ENCODE data around the gene CDC25C. TPM values are rescaled to one million over a fixed set of nuclear protein-coding genes. Genes with fewer than 3 reads are reported as not detected.

The CDC25C gene
- total and polyA plus RNA-seq, 2 of the 4 experiments (the other 2 are of a cell fraction): 7.3 to 8.2 TPM

DNA sequence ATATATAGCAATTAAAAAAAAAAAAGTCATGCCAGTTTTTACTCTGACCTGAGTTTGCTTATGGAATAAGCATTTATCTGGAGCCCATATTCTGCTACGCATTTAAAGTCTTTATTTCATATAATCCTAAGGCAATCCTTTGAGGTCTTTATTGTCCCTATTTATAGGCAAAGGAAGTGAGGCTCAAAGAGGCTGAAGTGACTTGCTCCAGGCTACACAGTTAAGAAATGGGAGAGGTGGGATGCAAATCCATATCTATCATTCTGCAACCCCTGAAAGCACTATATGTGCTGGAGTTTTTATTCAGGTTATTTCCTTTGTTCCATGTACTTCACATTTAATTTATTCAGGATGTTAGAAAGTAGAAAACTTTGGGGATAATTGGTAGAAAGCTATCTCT, 33.0 kb upstream of the CDC25C start:
- no TSS peak for BruUV-seq (replicated peaks)
- no peak for ATAC-seq (ENCODE audit: low read depth)
- no peaks in the 10 kb centered on the region for H3K27me3 ChIP-seq (ENCODE audit: control insufficient read depth, insufficient read depth, low read length)
- no peak overlapping the region for H4K5ac ChIP-seq (ENCODE audit: low read depth, low read length)
- peaks cover 7% of the 10 kb centered on the region; the same call in 1 of the 2 replicates for H3K9me1 ChIP-seq (ENCODE audit: insufficient read depth, low read length)
- CTCF ChIA-PET: no interaction called here
- no peak overlapping the region for H2AK9ac ChIP-seq (replicated peaks; ENCODE audit: low read depth, low read length, poor library complexity)
- no peaks in the 10 kb centered on the region for H3K9me3 ChIP-seq (ENCODE audit: control insufficient read depth, insufficient read depth, low read length)
- H3K79me1 ChIP-seq (ENCODE audit: low read depth in 1 of 2, low read length in 2 of 2): peaks cover 19 to 42% of the 10 kb centered on the region in 2 experiments
- POLR2A ChIA-PET (ENCODE audit: unreplicated experiment): no interaction called here
- no peak overlapping the region for H2BK15ac ChIP-seq (ENCODE audit: low read depth, low read length)
- no peak overlapping the region for H3K18ac ChIP-seq (ENCODE audit: low read depth, low read length)
- no peak overlapping the region for H2AK5ac ChIP-seq (ENCODE audit: low read depth, low read length)
- H2BK5ac ChIP-seq (ENCODE audit: low read depth, low read length, poor library complexity, severe bottlenecking): no peak overlapping the region
- H4K91ac ChIP-seq (ENCODE audit: insufficient read depth, low read depth, low read length): no peak overlapping the region
- H4K8ac ChIP-seq (ENCODE audit: low read depth in 2 of 2, low read length in 2 of 2): no peak overlapping the region
- H3K14ac ChIP-seq (replicated peaks; ENCODE audit: low read depth, low read length): no peak overlapping the region
- no peak overlapping the region for H3K4ac ChIP-seq (ENCODE audit: low read depth, low read length)
- dilution Hi-C loops (cut with HindIII; ENCODE audit: low sequenced_read_pairs, unreplicated experiment) (no loop called here), in situ Hi-C loops (cut with MboI; ENCODE audit: low sequenced_read_pairs) (no loop called here), intact Hi-C loops (cut with micrococcal nuclease) (no loop called here)
- H3K4me3 ChIP-seq (ENCODE audit: insufficient read depth, low read depth, low read length): no peak overlapping the region
- H3K36me3 ChIP-seq (ENCODE audit: control insufficient read depth, insufficient read depth, low read length): no peaks in the 10 kb centered on the region
- H2AFZ ChIP-seq (replicated peaks; ENCODE audit: low read length, poor library complexity): no peak overlapping the region
- peaks cover 49% of the 10 kb centered on the region for H4K20me1 ChIP-seq (ENCODE audit: insufficient read depth, low read length)
- no CpG with 5 or more reads among the region's 1 CpG for WGBS, 2 experiments (ENCODE audit: extremely low coverage in 2 of 2, insufficient read length in 1 of 2)
- H3K4me2 ChIP-seq (ENCODE audit: low read depth, low read length): no peak overlapping the region
- no peak overlapping the region for H2BK20ac ChIP-seq (ENCODE audit: low read depth, low read length)
- 0 out of 2 replicates have a peak, but pooled peaks cover 2% of the 10 kb centered on the region for H3K4me1 ChIP-seq (ENCODE audit: control insufficient read depth, insufficient read depth, low read length)
- TF ChIP-seq SMC3 (IDR thresholded peaks at IDR 0.05; ENCODE audit: low read depth, low read length): no peak
- TF ChIP-seq FOS (IDR thresholded peaks at IDR 0.05; ENCODE audit: low read depth, low read length): no peak
- no peak for TF ChIP-seq RCOR1 (IDR thresholded peaks at IDR 0.05; ENCODE audit: insufficient replicate concordance, low read length)
- TF ChIP-seq, protein P1, sequence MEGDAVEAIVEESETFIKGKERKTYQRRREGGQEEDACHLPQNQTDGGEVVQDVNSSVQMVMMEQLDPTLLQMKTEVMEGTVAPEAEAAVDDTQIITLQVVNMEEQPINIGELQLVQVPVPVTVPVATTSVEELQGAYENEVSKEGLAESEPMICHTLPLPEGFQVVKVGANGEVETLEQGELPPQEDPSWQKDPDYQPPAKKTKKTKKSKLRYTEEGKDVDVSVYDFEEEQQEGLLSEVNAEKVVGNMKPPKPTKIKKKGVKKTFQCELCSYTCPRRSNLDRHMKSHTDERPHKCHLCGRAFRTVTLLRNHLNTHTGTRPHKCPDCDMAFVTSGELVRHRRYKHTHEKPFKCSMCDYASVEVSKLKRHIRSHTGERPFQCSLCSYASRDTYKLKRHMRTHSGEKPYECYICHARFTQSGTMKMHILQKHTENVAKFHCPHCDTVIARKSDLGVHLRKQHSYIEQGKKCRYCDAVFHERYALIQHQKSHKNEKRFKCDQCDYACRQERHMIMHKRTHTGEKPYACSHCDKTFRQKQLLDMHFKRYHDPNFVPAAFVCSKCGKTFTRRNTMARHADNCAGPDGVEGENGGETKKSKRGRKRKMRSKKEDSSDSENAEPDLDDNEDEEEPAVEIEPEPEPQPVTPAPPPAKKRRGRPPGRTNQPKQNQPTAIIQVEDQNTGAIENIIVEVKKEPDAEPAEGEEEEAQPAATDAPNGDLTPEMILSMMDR (conservative IDR thresholded peaks at IDR 0.05; ENCODE audit: low read depth, low read length): no peak
- no peak for TF ChIP-seq POLR2A (IDR thresholded peaks at IDR 0.05; ENCODE audit: low read depth, low read length)
- TF ChIP-seq MAZ (IDR thresholded peaks at IDR 0.05; ENCODE audit: borderline replicate concordance, low read depth, low read length): no peak
- TF ChIP-seq, protein P2, sequence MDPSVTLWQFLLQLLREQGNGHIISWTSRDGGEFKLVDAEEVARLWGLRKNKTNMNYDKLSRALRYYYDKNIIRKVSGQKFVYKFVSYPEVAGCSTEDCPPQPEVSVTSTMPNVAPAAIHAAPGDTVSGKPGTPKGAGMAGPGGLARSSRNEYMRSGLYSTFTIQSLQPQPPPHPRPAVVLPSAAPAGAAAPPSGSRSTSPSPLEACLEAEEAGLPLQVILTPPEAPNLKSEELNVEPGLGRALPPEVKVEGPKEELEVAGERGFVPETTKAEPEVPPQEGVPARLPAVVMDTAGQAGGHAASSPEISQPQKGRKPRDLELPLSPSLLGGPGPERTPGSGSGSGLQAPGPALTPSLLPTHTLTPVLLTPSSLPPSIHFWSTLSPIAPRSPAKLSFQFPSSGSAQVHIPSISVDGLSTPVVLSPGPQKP (IDR thresholded peaks at IDR 0.05; ENCODE audit: borderline replicate concordance, low read depth, low read length): no peak
- no peak for TF ChIP-seq RAD21 (IDR thresholded peaks at IDR 0.05; ENCODE audit: low read length)
- TF ChIP-seq CHD1 (IDR thresholded peaks at IDR 0.05; ENCODE audit: low read depth, low read length): no peak
- TF ChIP-seq, protein P3, sequence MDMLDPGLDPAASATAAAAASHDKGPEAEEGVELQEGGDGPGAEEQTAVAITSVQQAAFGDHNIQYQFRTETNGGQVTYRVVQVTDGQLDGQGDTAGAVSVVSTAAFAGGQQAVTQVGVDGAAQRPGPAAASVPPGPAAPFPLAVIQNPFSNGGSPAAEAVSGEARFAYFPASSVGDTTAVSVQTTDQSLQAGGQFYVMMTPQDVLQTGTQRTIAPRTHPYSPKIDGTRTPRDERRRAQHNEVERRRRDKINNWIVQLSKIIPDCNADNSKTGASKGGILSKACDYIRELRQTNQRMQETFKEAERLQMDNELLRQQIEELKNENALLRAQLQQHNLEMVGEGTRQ (IDR thresholded peaks at IDR 0.05; ENCODE audit: low read depth, low read length): no peak
- no peak for TF ChIP-seq NFE2L2 (IDR thresholded peaks at IDR 0.05; ENCODE audit: low read depth, low read length)
- TF ChIP-seq MAFK (IDR thresholded peaks at IDR 0.05; ENCODE audit: low read depth, low read length): no peak
- TF ChIP-seq MXI1 (IDR thresholded peaks at IDR 0.05; ENCODE audit: borderline replicate concordance, low read depth, low read length): no peak
- TF ChIP-seq CEBPB (IDR thresholded peaks at IDR 0.05; ENCODE audit: low read depth, low read length): no peak
- no peak for TF ChIP-seq BHLHE40 (IDR thresholded peaks at IDR 0.05; ENCODE audit: low read depth, low read length)
- no peak overlapping the region for H3K27ac ChIP-seq (ENCODE audit: insufficient read depth, low read length)
- no peak overlapping the region for H3K23ac ChIP-seq (ENCODE audit: low read depth, low read length)
- no peak for DNase-seq
- H2BK120ac ChIP-seq (ENCODE audit: low read depth, low read length): no peak overlapping the region
- no peak overlapping the region for H3K56ac ChIP-seq (ENCODE audit: extremely low read depth, insufficient read depth, low read length)
- H3K9ac ChIP-seq (ENCODE audit: low read depth, low read length): no peak overlapping the region

Data from IMR-90 (cell line).